Measurements from ENCODE around the gene ATP8B1. TPM values are rescaled to one million over a fixed set of nuclear protein-coding genes. Genes with fewer than 3 reads are reported as not detected.
A peak's percentile ranks its signal among the peaks of the same experiment; 100 is the strongest.

ATP8B1 gene
- total and polyA plus RNA-seq, 2 experiments from 2014 or later = 7.9 to 38.4 TPM

DNA sequence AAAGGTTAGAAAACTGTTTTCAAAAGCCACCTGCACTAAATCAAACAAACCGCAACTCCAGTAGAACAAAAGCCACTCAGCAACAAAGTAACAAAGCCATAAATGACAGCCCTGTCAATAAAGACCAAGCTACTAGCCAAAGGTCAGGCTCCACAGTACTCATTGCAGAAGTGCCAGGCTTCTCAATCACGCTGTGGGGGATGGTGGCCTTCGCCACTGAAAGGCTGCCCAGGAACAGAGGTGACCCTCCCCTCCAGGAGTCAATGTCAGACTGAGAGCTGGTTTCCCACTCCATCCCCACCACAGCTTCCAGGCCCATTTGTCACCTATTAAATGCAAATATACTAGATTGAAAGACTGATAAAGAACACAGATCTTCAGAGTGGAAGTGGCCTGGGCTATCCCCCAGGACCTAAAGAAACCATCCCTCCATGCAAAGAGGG is 5.9 kb downstream of the ATP8B1 start:
- WGBS (ENCODE audit: low lambda C conversion rate, missing lambda C conversion rate) = 21% methylated on average over 3 of the region's 3 CpGs

DNA sequence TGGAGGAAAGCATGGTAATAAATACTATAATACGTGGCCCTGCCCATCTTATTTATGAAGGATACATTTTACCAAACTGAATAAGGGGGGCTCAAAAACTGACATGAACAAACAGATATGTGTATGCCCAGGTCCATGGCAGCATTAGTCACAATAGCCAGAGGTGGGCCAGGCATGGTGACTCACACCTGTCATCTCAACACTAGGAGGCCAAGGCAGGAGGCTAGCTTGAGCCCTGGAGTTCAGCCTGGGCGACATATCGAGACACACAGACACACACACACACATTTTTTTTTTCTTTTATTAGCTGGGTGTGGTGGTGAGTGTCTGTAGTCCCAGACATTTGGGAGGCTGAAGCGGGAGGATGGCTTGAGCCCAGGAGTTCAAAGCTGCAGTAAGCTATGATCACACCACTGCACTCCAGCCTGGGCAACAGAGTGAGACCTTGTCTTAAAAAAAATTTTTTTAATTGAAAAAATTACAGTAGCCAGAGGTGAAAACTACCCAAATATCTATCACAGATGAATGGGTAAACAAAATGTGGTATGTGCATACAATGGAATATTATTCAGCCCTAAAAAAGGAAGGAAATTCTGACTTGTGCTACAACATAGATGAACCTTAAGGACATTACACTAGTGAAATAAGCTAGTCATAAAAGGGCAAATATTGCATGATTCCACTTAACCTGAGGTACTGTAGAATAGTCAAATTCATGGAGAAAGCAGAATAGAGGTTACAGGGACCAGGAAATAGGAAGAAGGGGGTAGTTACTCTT is 8.0 kb downstream of the ATP8B1 start:
- H4K20me1 ChIP-seq (ENCODE audit: insufficient read depth, poor library complexity, severe bottlenecking) = no peaks in the 10 kb centered on the region
- WGBS (ENCODE audit: low lambda C conversion rate, missing lambda C conversion rate) = 95% methylated on average over 4 of the region's 4 CpGs
- TF ChIP-seq, protein P1, sequence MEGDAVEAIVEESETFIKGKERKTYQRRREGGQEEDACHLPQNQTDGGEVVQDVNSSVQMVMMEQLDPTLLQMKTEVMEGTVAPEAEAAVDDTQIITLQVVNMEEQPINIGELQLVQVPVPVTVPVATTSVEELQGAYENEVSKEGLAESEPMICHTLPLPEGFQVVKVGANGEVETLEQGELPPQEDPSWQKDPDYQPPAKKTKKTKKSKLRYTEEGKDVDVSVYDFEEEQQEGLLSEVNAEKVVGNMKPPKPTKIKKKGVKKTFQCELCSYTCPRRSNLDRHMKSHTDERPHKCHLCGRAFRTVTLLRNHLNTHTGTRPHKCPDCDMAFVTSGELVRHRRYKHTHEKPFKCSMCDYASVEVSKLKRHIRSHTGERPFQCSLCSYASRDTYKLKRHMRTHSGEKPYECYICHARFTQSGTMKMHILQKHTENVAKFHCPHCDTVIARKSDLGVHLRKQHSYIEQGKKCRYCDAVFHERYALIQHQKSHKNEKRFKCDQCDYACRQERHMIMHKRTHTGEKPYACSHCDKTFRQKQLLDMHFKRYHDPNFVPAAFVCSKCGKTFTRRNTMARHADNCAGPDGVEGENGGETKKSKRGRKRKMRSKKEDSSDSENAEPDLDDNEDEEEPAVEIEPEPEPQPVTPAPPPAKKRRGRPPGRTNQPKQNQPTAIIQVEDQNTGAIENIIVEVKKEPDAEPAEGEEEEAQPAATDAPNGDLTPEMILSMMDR (IDR thresholded peaks at IDR 0.05; ENCODE audit: poor library complexity) = no peak
- TF ChIP-seq EZH2 (IDR thresholded peaks at IDR 0.05; ENCODE audit: borderline replicate concordance) (no peak), EZH2phosphoT487 (IDR thresholded peaks at IDR 0.05; ENCODE audit: low read depth, severe bottlenecking, unreplicated experiment) (no peak)
- H3K27ac ChIP-seq = peak overlapping the region; percentile 85
- H2AFZ ChIP-seq = no peak overlapping the region
- H3K27me3 ChIP-seq = no peaks in the 10 kb centered on the region
- peaks cover 45% of the 10 kb centered on the region for H3K4me1 ChIP-seq (ENCODE audit: insufficient read depth)
- H3K4me3 ChIP-seq = no peak overlapping the region
- H3K79me2 ChIP-seq = peaks cover 87% of the 10 kb centered on the region
- no peak overlapping the region for H3K4me2 ChIP-seq
- no peaks in the 10 kb centered on the region for H3K9me3 ChIP-seq (ENCODE audit: low read depth)
- H3K9me2 ChIP-seq (replicated peaks; ENCODE audit: insufficient read depth) = no peaks in the 10 kb centered on the region
- H3K36me3 ChIP-seq (replicated peaks; ENCODE audit: insufficient read depth, low read depth) = no peaks in the 10 kb centered on the region
- DNase-seq (ENCODE audit: low spot score) = no peak

More for the DNA sequence above, 5.9 kb downstream of the ATP8B1 start:
- Histone ChIP-seq H3K79me2 (peaks cover 87% of the 10 kb centered on the region), H3K4me1 (ENCODE audit: insufficient read depth) (peaks cover 45% of the 10 kb centered on the region), H4K20me1 (ENCODE audit: insufficient read depth, poor library complexity, severe bottlenecking) (no peaks in the 10 kb centered on the region), H3K4me2 (peak overlapping the region; percentile 61), H3K9me2 (replicated peaks; ENCODE audit: insufficient read depth) (no peaks in the 10 kb centered on the region), H2AFZ (no peak overlapping the region), H3K9me3 (ENCODE audit: low read depth) (no peaks in the 10 kb centered on the region), H3K36me3 (replicated peaks; ENCODE audit: insufficient read depth, low read depth) (no peaks in the 10 kb centered on the region), H3K4me3 (no peak overlapping the region), H3K27me3 (peaks cover 6% of the 10 kb centered on the region), H3K27ac (peak overlapping the region; percentile 85)
- TF ChIP-seq EZH2phosphoT487 (IDR thresholded peaks at IDR 0.05; ENCODE audit: low read depth, severe bottlenecking, unreplicated experiment) (no peak), EZH2 (IDR thresholded peaks at IDR 0.05; ENCODE audit: borderline replicate concordance) (no peak)
- TF ChIP-seq, protein P1 (IDR thresholded peaks at IDR 0.05; ENCODE audit: poor library complexity) = no peak
- peak; percentile 84 for DNase-seq (ENCODE audit: low spot score)

DNA sequence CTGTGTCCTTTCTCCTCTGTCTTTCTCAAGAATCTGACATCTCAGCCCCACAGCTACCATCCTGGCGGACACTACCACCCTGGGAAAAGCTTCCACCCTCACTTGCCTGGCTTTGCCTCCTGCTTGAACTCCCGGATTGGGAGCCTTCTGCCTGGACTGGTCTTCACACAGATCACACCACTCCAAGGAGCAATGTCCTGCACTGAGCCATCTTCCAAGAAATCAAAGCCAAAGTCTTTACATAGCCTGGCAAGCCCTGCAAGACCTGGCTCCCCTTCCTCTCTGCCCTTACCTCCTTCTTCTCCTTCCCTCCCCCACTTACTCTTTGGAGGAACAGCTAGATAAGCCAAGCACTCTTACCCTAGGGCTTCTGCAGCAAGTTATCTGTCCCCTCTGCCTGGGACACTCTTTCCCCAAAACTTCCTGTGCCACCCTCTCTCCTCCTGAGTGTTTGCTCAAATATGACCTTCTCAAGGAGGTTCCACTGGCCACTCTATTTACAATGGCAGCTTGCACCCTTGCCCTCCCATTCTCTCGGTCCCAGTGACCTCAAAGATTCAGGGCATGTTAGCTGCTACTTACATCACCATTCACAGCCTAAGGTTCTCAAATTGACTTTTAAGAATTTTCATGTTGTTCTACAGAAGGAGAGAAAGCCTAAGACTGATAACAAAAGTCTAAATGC is 9.7 kb downstream of the ATP8B1 start:
- WGBS (ENCODE audit: low lambda C conversion rate, missing lambda C conversion rate) = 59% methylated on average over 3 of the region's 3 CpGs
- no peak for DNase-seq (ENCODE audit: low spot score)
- Histone ChIP-seq H3K4me2 (no peak overlapping the region), H3K4me1 (ENCODE audit: insufficient read depth) (peaks cover 46% of the 10 kb centered on the region), H3K27ac (no peak overlapping the region), H3K9me3 (ENCODE audit: low read depth) (no peaks in the 10 kb centered on the region), H3K27me3 (no peaks in the 10 kb centered on the region), H2AFZ (no peak overlapping the region), H3K4me3 (no peak overlapping the region), H3K79me2 (peaks cover 78% of the 10 kb centered on the region), H3K9me2 (replicated peaks; ENCODE audit: insufficient read depth) (no peaks in the 10 kb centered on the region), H3K36me3 (replicated peaks; ENCODE audit: insufficient read depth, low read depth) (no peaks in the 10 kb centered on the region), H4K20me1 (ENCODE audit: insufficient read depth, poor library complexity, severe bottlenecking) (no peaks in the 10 kb centered on the region)
- TF ChIP-seq EZH2 (IDR thresholded peaks at IDR 0.05; ENCODE audit: borderline replicate concordance) = no peak
- TF ChIP-seq EZH2phosphoT487 (IDR thresholded peaks at IDR 0.05; ENCODE audit: low read depth, severe bottlenecking, unreplicated experiment) = no peak
- TF ChIP-seq, protein P1 (IDR thresholded peaks at IDR 0.05; ENCODE audit: poor library complexity) = no peak

Measured in hepatocyte (in vitro differentiated cells).